Mucosa of descending colon (tissue), 3 donors: ENCODE data around the gene CDHR4. TPM values are rescaled to one million over a fixed set of nuclear protein-coding genes. Genes with fewer than 3 reads are reported as not detected.

ENCODE experiments used
- ATAC-seq: fragments of 200-7000 bp; cut with Tn5 transposase; one replicate; pipeline ENCODE4 v1.9.1; 2020; ENCODE audit warnings: mild to moderate bottlenecking, moderate library complexity
- DNase-seq, 3 donors: peaks; one replicate each; pipeline ENCODE4 v3.0.0-alpha.2; 2020
- H3K36me3 ChIP-seq: fragments of 200-600 bp; one replicate; pipeline ENCODE4 v1.8.0; 2021; ENCODE audit warnings: low read depth, mild to moderate bottlenecking
- H3K4me1 ChIP-seq: fragments of 200-600 bp; one replicate; pipeline ENCODE4 v1.8.0; 2021; ENCODE audit warnings: low read depth, mild to moderate bottlenecking
- H3K4me3 ChIP-seq: fragments of 200-600 bp; one replicate; pipeline ENCODE4 v1.8.0; 2021; ENCODE audit warnings: mild to moderate bottlenecking
- H3K9me3 ChIP-seq: fragments of 200-600 bp; one replicate; pipeline ENCODE4 v1.8.0; 2021; ENCODE audit warnings: mild to moderate bottlenecking
- intact Hi-C, 2 donors: fragments of 100-400 bp; cut with DNase I in 1 of 2; cut with micrococcal nuclease in 1 of 2; formaldehyde crosslinking; loops; one replicate each; pipeline versions ENCODE4 v1.11.0 to v1.11.1; 2022; cut with DNase I, micrococcal nuclease
- long read RNA-seq, 2 donors: library from polyadenylated mRNA; unstranded; transcript quantifications; one replicate each; pipeline ENCODE4 v2.0.0, GENCODE V29; 2019 to 2021
- total RNA-seq, 3 donors: library from RNA; stranded (reverse); fragmentation: NEBNext Ultra II Directional in 2 of 3; extraction: Animal tissue kit (Norgen Biotek cat#: 25700) in 2 of 3; gene quantifications; one replicate each; pipeline versions ENCODE4 v1.2.1 to v1.2.4, GENCODE V29; 2021 to 2023
- TF ChIP-seq, protein P1 (sequence below): fragments of 200-600 bp; IDR thresholded peaks from one replicate; pipeline ENCODE4 v1.8.0; 2022; ENCODE audit warnings: antibody characterized with exemption, mild to moderate bottlenecking
- donor health status: DM: no; HTN: no; CAD: no; lungs with moderate emphysema.
- donor health status: DM: no; HTN: no; CAD: no.
- donor health status: DM: no; HTN: yes; CAD: no.

The CDHR4 gene, protein sequence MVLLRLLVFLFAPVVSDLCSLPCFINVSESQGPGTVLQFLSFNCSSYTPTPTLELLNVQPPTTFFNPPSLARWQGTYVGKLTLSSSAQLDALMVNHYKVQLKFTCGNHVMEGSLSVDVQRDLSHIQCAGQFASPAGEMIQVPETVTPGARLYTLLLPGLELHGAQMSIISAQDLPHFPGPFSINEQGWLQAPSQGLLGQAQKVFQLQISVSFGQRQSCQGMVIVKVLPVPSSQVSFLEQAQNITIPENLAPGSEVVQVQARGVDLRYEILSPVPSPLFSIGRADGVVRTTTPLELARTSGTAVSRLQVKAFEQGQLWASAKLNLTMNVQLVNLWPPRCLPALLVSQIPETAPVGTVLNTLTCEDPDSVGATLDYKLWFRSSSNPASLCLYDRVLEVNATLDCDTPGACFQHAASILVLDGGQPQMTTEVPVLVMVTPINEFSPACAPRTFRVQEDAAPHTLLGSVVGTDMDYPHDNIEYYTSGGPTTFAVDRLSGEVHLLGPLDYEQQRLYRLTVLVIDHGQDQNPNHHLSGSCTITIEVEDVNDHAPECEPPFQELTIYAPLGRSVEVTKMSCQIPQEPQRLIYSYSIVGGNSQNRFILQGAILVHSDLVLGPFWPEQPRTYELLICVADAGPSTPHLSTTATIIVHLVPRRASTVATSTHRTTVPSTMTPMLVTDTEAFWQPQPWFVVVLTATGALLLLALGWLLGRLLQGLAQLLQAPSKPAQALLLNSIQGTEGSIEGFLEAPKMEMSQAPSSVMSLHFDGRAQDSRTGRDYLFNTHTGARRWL
- total RNA-seq = under 1 TPM in 1 of 3 donors, not detected in 2; 0.38 TPM
- long read RNA-seq, donor 1 = 0 reads
- long read RNA-seq, donor 2 = 0 reads

GRCh38 chr3:49799761-49800160 is at the start of gene CDHR4:
TSS of gene CDHR4 (minus strand) at chr3:49799873. CDS start at chr3:49799812, 61 bp downstream.
- ATAC-seq (no peak), DNase-seq (no peak)
- Histone ChIP-seq H3K36me3 (no peaks in the 10 kb centered on the region), H3K4me1 (peaks cover 8% of the 10 kb centered on the region), H3K9me3 (no peaks in the 10 kb centered on the region), H3K4me3 (no peak within 1 kb of the TSS)
- TF ChIP-seq, protein P1, sequence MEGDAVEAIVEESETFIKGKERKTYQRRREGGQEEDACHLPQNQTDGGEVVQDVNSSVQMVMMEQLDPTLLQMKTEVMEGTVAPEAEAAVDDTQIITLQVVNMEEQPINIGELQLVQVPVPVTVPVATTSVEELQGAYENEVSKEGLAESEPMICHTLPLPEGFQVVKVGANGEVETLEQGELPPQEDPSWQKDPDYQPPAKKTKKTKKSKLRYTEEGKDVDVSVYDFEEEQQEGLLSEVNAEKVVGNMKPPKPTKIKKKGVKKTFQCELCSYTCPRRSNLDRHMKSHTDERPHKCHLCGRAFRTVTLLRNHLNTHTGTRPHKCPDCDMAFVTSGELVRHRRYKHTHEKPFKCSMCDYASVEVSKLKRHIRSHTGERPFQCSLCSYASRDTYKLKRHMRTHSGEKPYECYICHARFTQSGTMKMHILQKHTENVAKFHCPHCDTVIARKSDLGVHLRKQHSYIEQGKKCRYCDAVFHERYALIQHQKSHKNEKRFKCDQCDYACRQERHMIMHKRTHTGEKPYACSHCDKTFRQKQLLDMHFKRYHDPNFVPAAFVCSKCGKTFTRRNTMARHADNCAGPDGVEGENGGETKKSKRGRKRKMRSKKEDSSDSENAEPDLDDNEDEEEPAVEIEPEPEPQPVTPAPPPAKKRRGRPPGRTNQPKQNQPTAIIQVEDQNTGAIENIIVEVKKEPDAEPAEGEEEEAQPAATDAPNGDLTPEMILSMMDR = no peak
- intact Hi-C loops = loop anchor here (5.0 kb wide), 2 partner anchors 38 to 43 kb away; no protein-coding TSS in a partner anchor

DNA sequence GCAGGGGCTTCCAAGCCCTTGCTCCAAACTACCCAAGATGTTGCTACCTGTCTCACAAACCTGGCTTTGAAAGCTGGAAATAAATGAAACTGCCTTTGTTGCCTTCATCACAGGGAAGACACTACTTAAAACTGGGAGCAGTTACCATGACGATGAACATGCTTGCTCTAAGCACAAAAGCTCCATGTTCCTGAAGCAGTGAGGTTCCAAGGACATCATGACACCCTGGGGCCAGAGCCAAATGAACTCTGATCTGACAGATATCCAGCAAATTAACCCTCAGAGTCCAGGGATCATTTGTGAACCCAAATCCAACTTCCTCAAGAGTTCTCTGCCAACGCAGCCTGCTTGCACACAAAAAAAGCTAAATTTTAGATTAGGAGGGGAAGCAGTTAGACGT is 46.0 kb upstream of the CDHR4 start:
- no peaks in the 10 kb centered on the region for H3K36me3 ChIP-seq
- intact Hi-C loops = no loop called here
- DNase-seq (peak in 1 of 3 donors; percentile 55), ATAC-seq (peak; percentile 48)
- H3K4me1 ChIP-seq = no peaks in the 10 kb centered on the region
- H3K9me3 ChIP-seq = no peaks in the 10 kb centered on the region
- no peak overlapping the region for H3K4me3 ChIP-seq
- TF ChIP-seq, protein P1 = no peak

DNA sequence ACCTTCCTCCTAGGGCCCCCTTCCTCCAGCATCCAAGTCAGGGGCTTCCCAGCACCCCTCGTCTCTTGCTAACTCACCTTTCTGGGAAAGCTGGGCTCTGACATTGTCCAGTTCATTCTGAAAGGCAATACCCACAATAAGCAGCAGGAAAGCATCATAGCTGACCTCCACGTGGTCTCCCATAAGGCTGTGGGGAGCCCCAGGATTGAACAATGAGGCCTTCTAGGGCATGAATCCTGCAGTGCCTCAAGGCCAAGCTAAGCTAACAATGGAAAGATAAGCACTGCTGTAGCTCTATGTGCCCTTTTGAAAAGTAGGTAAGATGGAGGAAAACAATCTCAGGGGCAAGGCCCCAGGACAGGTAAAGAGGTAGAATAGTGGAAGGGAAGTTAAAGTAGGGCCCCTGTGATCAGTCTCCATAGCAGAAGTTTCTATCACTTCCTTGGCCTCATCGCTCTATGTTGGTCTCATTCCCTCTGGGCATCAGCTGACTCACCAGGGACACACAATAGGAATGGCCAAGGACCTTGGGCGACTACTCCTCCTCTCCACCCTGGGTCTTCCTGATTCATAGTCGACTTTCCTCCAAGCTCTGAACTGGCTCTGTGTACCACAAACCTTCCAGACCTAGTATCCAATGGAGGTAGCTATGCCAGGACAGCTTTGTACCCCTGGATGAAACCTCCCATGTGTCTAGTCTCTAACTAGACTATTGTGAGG is 45.0 kb upstream of the CDHR4 start:
- no peaks in the 10 kb centered on the region for H3K4me1 ChIP-seq
- no peak overlapping the region for H3K4me3 ChIP-seq
- intact Hi-C loops = loop anchor here in 1 of 2 donors (5.0 kb wide), 1 partner anchor 42 kb away; the partner anchor contains the start of gene INKA1
- H3K9me3 ChIP-seq = no peaks in the 10 kb centered on the region
- DNase-seq = no peak
- no peaks in the 10 kb centered on the region for H3K36me3 ChIP-seq
- TF ChIP-seq, protein P1 = no peak
- ATAC-seq = no peak

DNA sequence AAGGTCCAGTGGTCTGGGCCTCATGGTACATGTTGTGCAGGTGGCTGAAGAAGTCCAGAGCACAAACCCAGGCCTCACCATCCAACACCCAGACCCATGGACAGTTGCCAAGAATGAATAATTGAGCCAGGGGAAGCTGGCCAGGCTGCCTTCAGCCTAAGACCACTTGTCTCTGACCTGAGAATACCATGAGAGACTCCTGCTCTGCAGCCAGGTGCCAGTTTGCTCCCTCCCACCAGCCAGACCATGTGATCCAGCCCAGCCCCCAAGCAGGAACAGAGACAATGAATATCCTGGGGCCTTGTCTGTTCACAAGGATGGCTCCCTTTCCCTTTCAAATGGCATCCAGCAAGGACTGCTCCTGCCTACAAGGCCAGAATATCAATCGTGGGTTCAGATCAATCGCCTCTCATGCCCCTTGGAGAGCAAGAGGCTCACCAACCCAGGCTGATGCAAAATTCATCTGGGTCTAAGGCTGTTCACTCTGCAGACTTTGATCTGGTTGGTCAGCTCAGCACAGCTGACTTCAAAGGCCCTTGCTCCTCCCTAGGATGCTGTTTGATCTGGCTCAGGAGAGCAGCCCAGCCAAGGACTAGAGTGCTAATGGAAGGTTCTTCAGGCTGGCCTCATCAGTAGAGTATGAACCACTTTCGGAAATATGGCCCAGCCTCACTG is 43.3 kb upstream of the CDHR4 start:
- ATAC-seq = no peak
- intact Hi-C loops = loop anchor here in 1 of 2 donors (5.0 kb wide), 1 partner anchor 41 kb away; the partner anchor contains the start of gene INKA1
- TF ChIP-seq, protein P1 = no peak
- no peak for DNase-seq
- Histone ChIP-seq H3K9me3 (no peaks in the 10 kb centered on the region), H3K36me3 (no peaks in the 10 kb centered on the region), H3K4me1 (no peaks in the 10 kb centered on the region), H3K4me3 (no peak overlapping the region)

- no peak for DNase-seq
- Histone ChIP-seq H3K4me1 (no peaks in the 10 kb centered on the region), H3K36me3 (no peaks in the 10 kb centered on the region), H3K4me3 (no peak overlapping the region), H3K9me3 (no peaks in the 10 kb centered on the region)
- ATAC-seq = no peak
- TF ChIP-seq, protein P1 = no peak
- intact Hi-C loops = loop anchor here in 1 of 2 donors (5.0 kb wide), 1 partner anchor 40 kb away; the partner anchor contains the start of gene INKA1
These were observed 42.1 kb upstream of the CDHR4 start for GRCh38 chr3:49841806-49842205.
